IPS DF 6.9 (cell line): Measurements from ENCODE around the gene RP9.
A peak's percentile ranks its signal among the peaks of the same experiment; 100 is the strongest.

ENCODE experiments used
- DNase-seq: peaks from one replicate; pipeline ENCODE4 v3.0.0-alpha.2; 2013; ENCODE audit warnings: low read depth, low spot score
- H3K27ac ChIP-seq: one replicate; pipeline ENCODE4 v1.5.1; 2013; ENCODE audit warnings: low read length, control low read depth
- H3K27me3 ChIP-seq: 2 replicates; pipeline ENCODE4 v1.6.1; 2013; ENCODE audit warnings: mild to moderate bottlenecking, low read length; ENCODE audit not compliant: control insufficient read depth, insufficient read depth
- H3K36me3 ChIP-seq: 2 replicates; pipeline ENCODE4 v1.6.1; 2013; ENCODE audit warnings: low read length; ENCODE audit not compliant: control insufficient read depth, insufficient read depth
- H3K4me1 ChIP-seq: 2 replicates; pipeline ENCODE4 v1.6.1; 2013; ENCODE audit warnings: low read length; ENCODE audit not compliant: control insufficient read depth, insufficient read depth
- H3K4me3 ChIP-seq: 2 replicates; pipeline ENCODE4 v1.5.1; 2013; ENCODE audit warnings: mild to moderate bottlenecking, low read length
- H3K9me3 ChIP-seq: 2 replicates; pipeline ENCODE4 v1.6.1; 2013; ENCODE audit warnings: low read length, inconsistent platforms; ENCODE audit not compliant: control insufficient read depth, insufficient read depth
- WGBS: extraction: QIAGEN DNeasy Blood & Tissue Kit; methylation state at CpG from one replicate; pipeline ENCODE4 v1.1.7; 2013; ENCODE audit warnings: mixed read lengths, missing lambda C conversion rate; ENCODE audit not compliant: insufficient read length, insufficient coverage; 5-methylcytosine and 5-hydroxymethylcytosine counted together

Gene RP9

GRCh38 chr7:33130184-33130583, 21.0 kb upstream of the RP9 start:
- no peaks in the 10 kb centered on the region for H3K4me1 ChIP-seq
- WGBS: no CpG with 5 or more reads among the region's 3 CpGs
- no peaks in the 10 kb centered on the region for H3K9me3 ChIP-seq
- no peaks in the 10 kb centered on the region for H3K36me3 ChIP-seq
- H3K27me3 ChIP-seq: no peaks in the 10 kb centered on the region
- no peak for DNase-seq
- no peak overlapping the region for H3K27ac ChIP-seq
- H3K4me3 ChIP-seq: peak overlapping the region; percentile 85; the same call in 1 of the 2 replicates

DNA sequence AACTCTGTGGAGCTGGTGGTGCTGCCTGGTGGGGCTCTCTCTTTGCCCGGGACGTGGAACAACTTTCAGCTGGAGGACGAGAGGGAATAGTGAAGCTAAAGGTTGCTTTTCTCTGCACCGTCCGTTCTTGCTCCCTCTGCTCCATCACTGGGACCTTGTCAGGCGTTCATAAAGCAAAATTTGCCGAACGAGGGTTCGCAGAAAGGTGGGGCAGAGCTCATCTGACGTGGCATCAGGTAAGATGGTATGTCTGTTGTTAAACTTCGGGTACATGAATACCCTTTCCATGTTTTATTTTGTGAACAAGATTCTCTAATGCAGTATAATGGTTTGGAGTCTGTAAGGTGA, 20.6 kb upstream of the RP9 start:
- no peaks in the 10 kb centered on the region for H3K9me3 ChIP-seq
- H3K27me3 ChIP-seq: no peaks in the 10 kb centered on the region
- no peaks in the 10 kb centered on the region for H3K4me1 ChIP-seq
- no peak overlapping the region for H3K27ac ChIP-seq
- no peak for DNase-seq
- no CpG with 5 or more reads among the region's 11 CpGs for WGBS
- H3K36me3 ChIP-seq: no peaks in the 10 kb centered on the region
- peak overlapping the region; percentile 85; the same call in 1 of the 2 replicates for H3K4me3 ChIP-seq

- Histone ChIP-seq H3K27me3 (no peaks in the 10 kb centered on the region), H3K36me3 (no peaks in the 10 kb centered on the region), H3K4me1 (no peaks in the 10 kb centered on the region), H3K27ac (no peak within 1 kb of the TSS), H3K4me3 (peak within 1 kb of the TSS; percentile 85), H3K9me3 (no peaks in the 10 kb centered on the region)
- no CpG with 5 or more reads among the region's 57 CpGs for WGBS
- DNase-seq: peak; percentile 88
These were observed 20.0 kb upstream of the RP9 start, which contains the start of gene BBS9 for GRCh38 chr7:33128990-33129805. TSS of gene BBS9 (plus strand) at chr7:33129564. CDS start at chr7:33146253, 16,689 bp downstream.

DNA sequence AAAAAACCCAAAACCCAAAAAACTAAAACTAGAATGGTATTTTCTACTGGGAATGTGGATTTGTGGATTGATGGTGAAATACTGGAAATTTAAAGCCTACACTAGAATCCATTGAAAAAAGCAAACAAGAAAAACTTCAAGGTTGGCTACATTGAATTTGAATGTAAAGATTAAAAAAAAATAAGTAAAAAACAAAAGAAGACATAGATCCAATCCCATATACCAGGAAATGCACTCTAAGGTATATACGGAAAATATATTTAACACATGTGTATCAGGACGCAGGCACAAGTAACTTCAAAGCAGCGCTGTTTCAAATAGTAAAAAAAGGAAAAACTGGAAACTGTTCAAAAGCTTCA, 19.4 kb upstream of the RP9 start:
- DNase-seq: no peak
- WGBS: no CpG with 5 or more reads among the region's 3 CpGs
- peak overlapping the region; percentile 85; the same call in 1 of the 2 replicates for H3K4me3 ChIP-seq
- no peaks in the 10 kb centered on the region for H3K36me3 ChIP-seq
- H3K9me3 ChIP-seq: no peaks in the 10 kb centered on the region
- no peaks in the 10 kb centered on the region for H3K27me3 ChIP-seq
- no peaks in the 10 kb centered on the region for H3K4me1 ChIP-seq
- H3K27ac ChIP-seq: no peak overlapping the region

DNA sequence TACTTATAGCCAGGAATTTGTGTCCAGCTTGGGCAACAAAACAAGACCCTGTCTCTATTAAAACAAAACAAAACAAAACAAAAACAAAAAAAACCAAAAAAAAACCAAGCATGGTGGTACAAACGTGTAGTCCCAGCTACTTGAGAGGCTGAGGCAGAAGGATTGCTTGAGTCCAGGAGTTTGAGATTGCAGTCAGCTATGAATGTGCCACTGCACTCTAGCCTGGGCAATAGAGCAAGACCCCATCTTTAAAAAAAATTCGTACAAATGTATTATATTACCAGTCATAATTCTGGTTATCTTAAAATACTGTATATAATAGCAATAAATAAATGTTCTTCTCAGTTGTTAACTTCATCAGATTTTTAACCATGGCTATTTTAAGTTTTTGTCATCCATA, 17.9 kb upstream of the RP9 start:
- no CpG with 5 or more reads among the region's 2 CpGs for WGBS
- Histone ChIP-seq H3K27ac (no peak overlapping the region), H3K4me1 (no peaks in the 10 kb centered on the region), H3K27me3 (no peaks in the 10 kb centered on the region), H3K9me3 (no peaks in the 10 kb centered on the region), H3K36me3 (no peaks in the 10 kb centered on the region), H3K4me3 (no peak overlapping the region)
- DNase-seq: no peak

GRCh38 chr7:33118383-33118782, 9.2 kb upstream of the RP9 start:
- no peaks in the 10 kb centered on the region for H3K36me3 ChIP-seq
- H3K27me3 ChIP-seq: no peaks in the 10 kb centered on the region
- H3K4me3 ChIP-seq: no peak overlapping the region
- no peaks in the 10 kb centered on the region for H3K4me1 ChIP-seq
- no peak for DNase-seq
- H3K9me3 ChIP-seq: no peaks in the 10 kb centered on the region
- no CpG with 5 or more reads among the region's 3 CpGs for WGBS
- H3K27ac ChIP-seq: no peak overlapping the region

- H3K36me3 ChIP-seq: no peaks in the 10 kb centered on the region
- H3K27me3 ChIP-seq: no peaks in the 10 kb centered on the region
- no peak overlapping the region for H3K4me3 ChIP-seq
- H3K27ac ChIP-seq: no peak overlapping the region
- DNase-seq: no peak
- H3K4me1 ChIP-seq: no peaks in the 10 kb centered on the region
- H3K9me3 ChIP-seq: no peaks in the 10 kb centered on the region
These were observed 5.8 kb upstream of the RP9 start for GRCh38 chr7:33114976-33115375.

DNA sequence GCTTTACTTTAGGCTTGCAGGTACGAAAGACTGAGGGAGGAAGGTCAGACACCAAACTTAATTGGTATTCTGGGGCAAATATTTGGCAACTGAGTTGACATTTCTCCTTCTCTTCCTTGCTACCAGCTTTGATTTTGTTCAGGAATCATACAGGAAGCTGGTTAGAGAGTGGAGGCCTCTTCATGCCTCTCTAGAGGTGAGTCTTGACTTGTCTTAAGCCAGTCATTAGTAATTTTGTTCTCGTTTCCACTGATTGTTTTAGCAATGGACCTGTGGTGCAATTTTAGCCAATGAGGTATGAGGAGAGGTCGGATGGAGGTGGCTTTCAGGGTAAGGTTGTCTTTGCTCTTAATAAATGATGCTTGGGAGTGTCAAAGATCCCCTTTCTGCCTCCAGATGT, 2.4 kb upstream of the RP9 start:
- no peaks in the 10 kb centered on the region for H3K9me3 ChIP-seq
- no peak overlapping the region for H3K4me3 ChIP-seq
- WGBS: no CpG with 5 or more reads among the region's 3 CpGs
- no peak overlapping the region for H3K27ac ChIP-seq
- H3K36me3 ChIP-seq: no peaks in the 10 kb centered on the region; the same call in 1 of the 2 replicates
- DNase-seq: no peak
- no peaks in the 10 kb centered on the region; the same call in 1 of the 2 replicates for H3K4me1 ChIP-seq
- H3K27me3 ChIP-seq: no peaks in the 10 kb centered on the region; the same call in 1 of the 2 replicates

- no peak for DNase-seq
- Histone ChIP-seq H3K27me3 (no peaks in the 10 kb centered on the region; the same call in 1 of the 2 replicates), H3K27ac (no peak overlapping the region), H3K36me3 (no peaks in the 10 kb centered on the region; the same call in 1 of the 2 replicates), H3K4me3 (peak overlapping the region; percentile 31; the same call in 1 of the 2 replicates), H3K9me3 (no peaks in the 10 kb centered on the region), H3K4me1 (no peaks in the 10 kb centered on the region; the same call in 1 of the 2 replicates)
- no CpG with 5 or more reads among the region's 11 CpGs for WGBS
These were observed 594 bp upstream of the RP9 start for GRCh38 chr7:33109758-33110238.

GRCh38 chr7:33108554-33109004, 625 bp downstream of the RP9 start:
- no peaks in the 10 kb centered on the region; the same call in 1 of the 2 replicates for H3K27me3 ChIP-seq
- DNase-seq: no peak
- H3K4me3 ChIP-seq: peak overlapping the region; percentile 93
- H3K36me3 ChIP-seq: no peaks in the 10 kb centered on the region; the same call in 1 of the 2 replicates
- no peaks in the 10 kb centered on the region for H3K9me3 ChIP-seq
- WGBS: no CpG with 5 or more reads among the region's 10 CpGs
- H3K4me1 ChIP-seq: no peaks in the 10 kb centered on the region; the same call in 1 of the 2 replicates
- no peak overlapping the region for H3K27ac ChIP-seq
